ENCODE measurements around the gene MRPL2. TPM values are rescaled to one million over a fixed set of nuclear protein-coding genes. Genes with fewer than 3 reads are reported as not detected.

Gene MRPL2
- total and polyA plus RNA-seq, 2 of the 4 experiments (the other 2 are of a cell fraction): 18.1 to 45.9 TPM

DNA sequence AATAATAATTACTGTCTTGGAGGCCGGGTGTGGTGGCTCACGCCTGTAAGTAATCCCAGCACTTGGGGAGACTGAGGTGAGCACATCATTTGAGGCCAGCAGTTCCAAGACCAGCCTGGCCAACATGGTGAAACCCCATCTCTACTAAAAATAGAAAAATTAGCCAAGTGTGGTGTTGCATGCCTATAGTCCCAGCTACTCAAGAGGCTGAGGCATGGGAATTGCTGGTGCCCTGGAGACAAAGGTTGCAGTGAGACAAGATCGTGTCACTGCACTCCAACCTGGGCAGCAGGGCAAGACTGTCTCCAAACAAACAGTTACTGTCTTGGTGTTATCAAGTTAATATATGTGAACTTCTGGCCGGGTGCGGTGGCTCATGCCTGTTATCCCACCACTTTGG, 32.9 kb downstream of the MRPL2 start:
- Histone ChIP-seq H2BK5ac (ENCODE audit: low read depth, low read length, poor library complexity, severe bottlenecking) (no peak overlapping the region), H2BK120ac (ENCODE audit: low read depth, low read length) (no peak overlapping the region), H2AFZ (replicated peaks; ENCODE audit: low read length, poor library complexity) (no peak overlapping the region), H4K20me1 (ENCODE audit: insufficient read depth, low read length) (peaks cover 17% of the 10 kb centered on the region), H3K14ac (replicated peaks; ENCODE audit: low read depth, low read length) (no peak overlapping the region), H4K91ac (ENCODE audit: insufficient read depth, low read depth, low read length) (no peak overlapping the region), H3K9me3 (ENCODE audit: control insufficient read depth, insufficient read depth, low read length) (no peaks in the 10 kb centered on the region), H3K23ac (ENCODE audit: low read depth, low read length) (no peak overlapping the region), H3K27ac (ENCODE audit: insufficient read depth, low read length) (no peak overlapping the region), H2BK20ac (ENCODE audit: low read depth, low read length) (no peak overlapping the region), H3K4ac (ENCODE audit: low read depth, low read length) (no peak overlapping the region), H3K4me1 (ENCODE audit: control insufficient read depth, insufficient read depth, low read length) (peaks cover 2% of the 10 kb centered on the region; the same call in 1 of the 2 replicates), H4K8ac (ENCODE audit: low read depth in 2 of 2, low read length in 2 of 2) (no peak overlapping the region), H2AK5ac (ENCODE audit: low read depth, low read length) (no peak overlapping the region), H3K4me3 (ENCODE audit: insufficient read depth, low read depth, low read length) (no peak overlapping the region), H4K5ac (ENCODE audit: low read depth, low read length) (no peak overlapping the region), H3K36me3 (ENCODE audit: control insufficient read depth, insufficient read depth, low read length) (peaks cover 53% of the 10 kb centered on the region), H3K79me1 (ENCODE audit: low read depth in 1 of 2, low read length in 2 of 2) (peaks cover 29 to 45% of the 10 kb centered on the region in 2 experiments), H3K9ac (ENCODE audit: low read depth, low read length) (no peak overlapping the region), H2AK9ac (replicated peaks; ENCODE audit: low read depth, low read length, poor library complexity) (no peak overlapping the region), H3K18ac (ENCODE audit: low read depth, low read length) (no peak overlapping the region), H3K27me3 (ENCODE audit: control insufficient read depth, insufficient read depth, low read length) (no peaks in the 10 kb centered on the region), H3K56ac (ENCODE audit: extremely low read depth, insufficient read depth, low read length) (no peak overlapping the region), H3K4me2 (ENCODE audit: low read depth, low read length) (no peak overlapping the region), H3K9me1 (ENCODE audit: insufficient read depth, low read length) (0 out of 2 replicates have a peak, but pooled peaks cover 4% of the 10 kb centered on the region), H2BK15ac (ENCODE audit: low read depth, low read length) (no peak overlapping the region)
- DNase-seq: no peak
- in situ Hi-C loops (cut with MboI; ENCODE audit: low sequenced_read_pairs): no loop called here
- POLR2A ChIA-PET (ENCODE audit: unreplicated experiment): no interaction called here
- no TSS peak for BruUV-seq (replicated peaks)
- CTCF ChIA-PET: no interaction called here
- dilution Hi-C loops (cut with HindIII; ENCODE audit: low sequenced_read_pairs, unreplicated experiment): no loop called here
- intact Hi-C loops (cut with micrococcal nuclease): no loop called here
- ATAC-seq (ENCODE audit: low read depth): no peak
- no CpG with 5 or more reads among the region's 5 CpGs for WGBS, 2 experiments (ENCODE audit: extremely low coverage in 2 of 2, insufficient read length in 1 of 2)
- TF ChIP-seq CTCF (conservative IDR thresholded peaks at IDR 0.05; ENCODE audit: low read depth, low read length) (no peak), POLR2A (IDR thresholded peaks at IDR 0.05; ENCODE audit: low read depth, low read length) (no peak), RCOR1 (IDR thresholded peaks at IDR 0.05; ENCODE audit: insufficient replicate concordance, low read length) (no peak), NFE2L2 (IDR thresholded peaks at IDR 0.05; ENCODE audit: low read depth, low read length) (no peak), CEBPB (IDR thresholded peaks at IDR 0.05; ENCODE audit: low read depth, low read length) (no peak)
